NCI-H1436 (cell line): Measurements from ENCODE around the gene MRS2.

Experiments used
- DNase-seq: peaks from one replicate; lab custom pipeline; 2025; lab: John Stamatoyannopoulos, UW

MRS2 gene

DNA sequence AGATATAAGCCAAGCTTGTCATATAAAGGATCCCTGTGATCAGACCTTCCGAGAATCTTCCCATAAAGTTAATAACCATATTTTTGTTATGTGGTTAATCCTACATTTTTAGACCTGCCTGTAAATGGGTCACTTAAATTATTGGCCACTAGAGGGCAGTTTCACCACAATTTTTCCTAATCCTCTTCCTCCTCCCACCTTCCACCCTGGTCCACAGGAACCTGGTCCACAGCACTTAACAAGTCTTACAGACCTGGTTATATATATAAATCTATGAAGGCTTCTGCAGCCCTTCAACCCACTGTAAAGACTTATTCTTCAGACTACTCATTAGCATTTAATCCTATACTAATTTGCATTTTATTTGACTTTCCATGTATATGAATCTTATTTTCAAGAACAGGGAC lies 28.3 kb downstream of the MRS2 start:
- DNase-seq, result peak; percentile 38

DNA sequence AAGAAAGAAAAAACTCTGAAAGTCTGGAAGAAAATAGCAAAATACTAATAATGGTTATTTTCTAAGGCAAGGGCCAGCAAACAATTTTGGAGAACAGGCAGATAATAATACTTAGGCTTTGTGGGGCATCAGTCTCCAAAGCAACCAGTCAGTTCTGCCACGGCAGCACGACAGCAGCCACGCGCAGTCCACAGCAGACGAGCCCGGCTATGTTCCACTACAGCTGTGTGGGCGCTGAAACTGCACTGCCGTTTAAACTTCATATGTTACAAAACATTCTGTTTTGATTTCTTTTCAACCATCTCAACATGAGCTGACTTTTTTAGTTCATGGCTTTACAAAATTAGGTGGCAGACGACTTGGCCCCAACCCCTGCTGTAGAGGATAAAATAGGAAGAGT lies 29.9 kb downstream of the MRS2 start:
- DNase-seq, result no peak

DNA sequence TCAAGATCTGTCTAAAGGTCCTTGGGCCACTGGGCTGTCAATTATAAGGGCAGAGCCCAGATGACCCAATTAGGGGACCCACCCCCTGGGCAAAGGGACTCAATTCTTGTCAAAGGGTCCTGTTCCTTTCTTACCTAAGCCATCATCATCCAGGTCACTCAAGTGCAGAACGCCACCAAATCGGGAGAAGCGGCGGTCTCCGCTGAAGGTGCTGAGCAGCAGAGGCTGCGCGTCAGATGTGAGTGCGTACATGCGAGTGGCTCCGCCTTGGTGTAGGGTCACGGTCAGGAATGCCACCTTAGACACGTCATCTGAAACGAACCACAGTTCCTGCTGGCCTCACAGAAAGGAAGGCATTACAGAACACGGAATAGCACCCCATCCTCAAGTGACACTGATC lies 34.2 kb downstream of the MRS2 start:
- no peak for DNase-seq

DNA sequence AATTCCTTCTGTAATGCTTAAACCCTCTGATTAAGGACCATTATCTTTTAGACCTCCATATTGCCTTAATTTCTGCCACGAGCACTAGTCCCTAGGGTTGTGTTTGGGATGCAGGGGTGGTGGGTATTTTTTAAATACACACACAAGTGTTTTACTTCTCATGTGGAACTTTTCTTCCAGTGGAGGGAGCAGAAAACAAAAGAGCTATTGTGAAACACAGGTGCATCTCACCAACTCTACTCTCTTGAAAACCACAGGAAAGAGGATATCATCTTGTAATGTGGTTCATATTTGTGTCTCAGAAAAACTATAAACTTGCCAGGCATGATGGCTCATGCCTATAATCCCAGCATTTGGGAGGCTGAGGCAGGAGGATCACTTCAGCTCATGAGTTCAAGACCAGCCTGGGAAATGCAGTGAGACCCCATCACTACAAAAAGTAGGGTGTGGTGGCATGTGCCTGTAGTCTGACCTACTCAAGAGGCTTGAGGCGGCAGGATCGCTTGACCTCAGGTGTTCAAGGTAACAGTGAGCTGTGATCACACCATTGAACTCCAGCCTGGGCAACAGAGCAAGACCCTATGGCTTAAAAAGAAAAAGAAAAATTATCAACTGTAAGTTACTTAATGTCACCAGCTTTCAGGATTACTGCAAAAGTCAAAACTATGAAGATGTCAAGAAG lies 37.3 kb downstream of the MRS2 start:
- no peak for DNase-seq

DNA sequence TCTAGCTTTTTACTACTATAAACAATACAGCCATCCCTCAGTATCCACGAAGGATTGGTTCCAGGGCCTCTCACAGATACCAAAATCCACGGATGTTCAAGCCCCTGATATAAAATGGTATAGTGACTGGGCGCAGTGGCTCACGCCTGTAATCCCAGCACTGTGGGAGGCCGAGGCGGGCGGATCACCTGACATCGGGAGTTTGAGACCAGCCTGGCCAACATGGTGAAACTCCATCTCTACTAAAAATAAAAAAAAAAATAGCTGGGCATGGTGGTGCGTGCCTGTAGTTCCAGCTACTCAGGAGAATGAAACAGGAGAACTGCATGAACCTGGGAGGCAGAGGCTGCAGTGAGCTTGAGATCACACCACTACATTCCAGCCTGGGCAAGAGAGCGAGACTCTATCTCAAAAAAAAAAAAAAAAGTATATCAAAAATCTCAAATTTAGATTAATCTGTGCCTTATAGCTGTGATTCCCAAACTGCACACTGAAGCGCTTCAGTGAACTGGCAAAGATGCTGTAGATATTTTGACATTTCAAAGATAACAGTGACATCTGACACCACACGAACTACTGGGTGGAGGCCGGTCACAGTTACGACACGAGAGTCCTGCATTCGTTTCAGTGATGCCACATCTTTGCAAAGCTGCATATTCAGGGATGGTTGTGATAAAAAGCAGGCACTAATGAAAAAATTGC lies 38.3 kb downstream of the MRS2 start:
- DNase-seq, result no peak

DNA sequence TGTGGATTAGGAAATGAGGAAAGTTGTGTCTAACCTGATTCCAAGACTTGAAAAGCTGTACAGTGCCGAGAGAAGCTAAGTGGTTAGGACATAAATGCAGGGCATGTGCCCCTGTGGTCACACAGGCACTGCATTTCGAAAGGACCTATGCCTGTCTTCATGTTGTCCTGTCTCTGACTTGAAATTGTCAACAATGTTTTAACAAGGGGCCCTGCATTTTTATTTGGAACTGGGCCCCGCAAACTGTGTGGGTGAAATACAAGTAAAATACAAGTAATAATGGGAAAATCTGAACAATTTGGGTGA lies 38.8 kb downstream of the MRS2 start:
- no peak for DNase-seq

DNA sequence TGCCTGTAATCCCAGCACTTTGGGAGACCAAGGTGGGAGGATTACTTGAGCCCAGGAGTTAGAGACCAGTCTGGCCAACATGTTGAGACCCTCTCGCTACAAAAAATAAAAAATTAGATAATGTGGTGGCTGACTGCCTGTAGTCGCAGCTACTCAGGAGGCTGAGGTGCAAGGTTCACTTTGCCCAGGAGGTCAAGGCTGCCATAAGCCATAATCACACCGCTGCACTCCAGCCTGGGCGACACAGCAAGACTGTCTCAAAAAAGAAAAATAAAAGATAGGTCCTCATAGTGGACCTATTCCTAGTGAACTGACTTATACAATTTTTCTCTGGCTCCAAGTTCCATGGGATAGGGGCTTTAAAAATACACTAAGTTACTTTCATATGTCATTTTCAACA lies 41.9 kb downstream of the MRS2 start:
- DNase-seq, result no peak

DNA sequence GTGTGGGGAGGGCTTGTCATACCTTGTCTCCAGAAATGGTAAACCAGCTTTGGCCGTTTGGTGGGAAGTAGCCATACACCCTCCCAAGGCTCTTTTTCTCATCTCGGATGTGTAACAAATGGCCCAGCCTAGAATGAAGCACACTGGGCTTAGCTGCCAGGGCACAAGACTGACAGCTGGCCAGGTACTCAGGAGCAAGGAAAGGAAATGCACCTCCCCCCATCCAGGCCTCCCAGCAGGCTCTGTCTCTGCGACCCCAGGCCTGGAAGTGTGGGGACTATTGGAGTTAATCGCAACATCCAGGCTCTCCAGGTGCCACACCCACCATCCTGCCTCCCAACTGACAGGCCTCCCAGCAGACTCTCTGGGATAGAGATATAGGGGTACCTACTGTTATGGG lies 43.0 kb downstream of the MRS2 start:
- DNase-seq, result no peak

DNA sequence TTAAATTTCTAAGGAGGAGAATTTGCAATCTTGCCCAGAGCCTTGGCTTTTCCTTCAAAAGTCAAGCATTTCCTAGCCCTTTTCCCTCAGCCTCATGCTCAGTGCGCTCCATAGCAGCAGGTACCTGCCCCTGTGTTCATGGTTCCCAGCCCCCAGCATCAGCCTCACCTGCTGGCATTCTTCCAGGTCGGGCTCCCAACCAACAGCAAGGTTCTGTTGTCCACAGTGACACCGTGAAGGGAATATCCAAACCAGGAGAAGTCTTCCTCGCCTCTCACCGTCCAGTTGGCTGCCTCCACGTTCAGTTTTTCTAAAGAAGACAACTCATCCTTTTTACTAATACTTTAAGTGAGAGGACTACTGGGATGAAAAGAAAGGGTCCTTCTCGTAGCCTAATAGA lies 43.9 kb downstream of the MRS2 start:
- DNase-seq, result no peak

DNA sequence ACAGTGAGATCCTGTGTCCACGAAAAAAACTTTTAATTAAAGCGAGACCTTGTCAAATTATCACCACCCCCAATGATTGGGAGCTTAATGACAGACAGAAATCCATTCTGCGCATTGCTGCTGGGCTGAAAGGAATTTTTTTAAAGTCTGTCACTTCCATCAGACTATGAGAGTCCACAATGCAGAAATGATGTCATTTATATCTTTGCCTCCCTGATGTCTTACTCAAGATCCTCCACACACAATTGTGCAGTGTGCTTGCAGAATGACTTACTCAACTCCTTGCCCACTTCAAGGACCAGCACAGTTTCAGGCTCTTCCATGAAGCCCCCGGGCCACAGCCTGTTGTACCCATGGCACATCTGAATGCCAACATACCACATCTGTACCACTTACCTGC lies 45.7 kb downstream of the MRS2 start:
- no peak for DNase-seq

DNA sequence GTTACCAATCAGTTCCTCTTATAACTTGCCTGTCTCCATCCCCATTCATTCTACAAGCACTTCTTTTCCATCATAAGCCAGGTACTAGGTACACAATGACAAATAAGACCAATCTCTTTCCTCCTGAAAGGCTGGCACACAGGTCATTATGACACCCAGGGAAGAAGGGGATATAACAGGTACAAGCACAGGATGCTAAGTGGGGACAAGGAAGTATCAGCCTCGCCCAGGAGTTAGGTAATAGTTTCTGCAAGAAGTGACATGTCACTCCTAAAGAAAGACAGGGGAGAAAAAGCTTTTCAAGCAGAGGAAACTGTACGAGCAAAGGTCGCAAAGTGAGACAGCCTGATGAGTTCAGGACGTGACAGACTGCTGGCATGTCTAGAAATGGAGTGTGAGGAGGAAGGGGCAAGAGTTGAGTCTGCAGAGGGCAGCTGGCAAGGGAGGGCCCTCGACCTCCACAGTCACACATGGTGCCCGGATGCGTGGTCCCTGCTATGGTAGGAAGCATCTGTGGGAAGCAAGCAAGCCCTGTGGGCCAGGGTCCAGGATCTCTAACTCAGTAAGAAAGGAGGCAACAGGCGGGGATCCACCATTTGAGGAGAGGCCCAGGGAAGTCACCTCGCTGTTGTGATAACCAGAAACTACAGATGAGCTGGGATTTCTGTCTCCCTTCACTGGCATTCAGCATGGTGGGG lies 46.2 kb downstream of the MRS2 start:
- no peak for DNase-seq

DNA sequence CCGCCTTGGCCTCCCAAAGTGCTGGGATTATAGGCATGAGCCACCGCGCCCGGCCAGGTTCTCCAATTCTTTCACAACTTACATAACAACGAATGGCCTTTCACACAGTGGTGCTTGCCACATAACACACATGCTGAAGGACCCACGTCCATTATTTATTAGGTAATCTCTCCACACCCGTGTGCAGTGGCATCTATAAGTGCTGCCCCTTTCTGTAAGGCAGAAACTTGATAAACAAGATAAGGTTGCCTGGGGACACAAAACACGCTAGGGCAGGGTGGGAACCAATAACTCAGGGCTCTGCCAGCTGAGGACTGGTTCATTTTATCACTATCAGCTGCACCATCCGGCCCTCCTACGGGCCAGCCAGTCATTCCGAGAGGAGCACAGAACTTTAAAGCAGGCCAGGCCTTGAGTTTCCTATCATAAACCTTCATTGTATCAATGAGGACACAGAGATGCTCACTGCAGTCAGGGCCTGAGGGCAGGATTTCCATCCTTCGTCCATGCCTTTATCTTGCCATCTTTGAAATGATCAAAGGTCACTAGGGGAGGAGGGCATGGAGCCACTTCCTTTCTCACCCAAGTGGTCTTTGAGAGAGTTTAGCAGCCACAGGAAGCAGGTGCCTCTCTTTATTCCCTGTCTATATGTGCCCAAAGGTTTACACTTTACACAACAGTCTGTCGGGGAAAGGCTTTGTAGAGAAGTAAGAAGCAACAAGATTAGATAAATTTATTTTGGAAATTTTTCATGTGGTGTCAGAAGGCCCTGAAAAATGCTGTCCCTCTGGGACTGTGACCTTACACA lies 49.0 kb downstream of the MRS2 start:
- no peak for DNase-seq

DNA sequence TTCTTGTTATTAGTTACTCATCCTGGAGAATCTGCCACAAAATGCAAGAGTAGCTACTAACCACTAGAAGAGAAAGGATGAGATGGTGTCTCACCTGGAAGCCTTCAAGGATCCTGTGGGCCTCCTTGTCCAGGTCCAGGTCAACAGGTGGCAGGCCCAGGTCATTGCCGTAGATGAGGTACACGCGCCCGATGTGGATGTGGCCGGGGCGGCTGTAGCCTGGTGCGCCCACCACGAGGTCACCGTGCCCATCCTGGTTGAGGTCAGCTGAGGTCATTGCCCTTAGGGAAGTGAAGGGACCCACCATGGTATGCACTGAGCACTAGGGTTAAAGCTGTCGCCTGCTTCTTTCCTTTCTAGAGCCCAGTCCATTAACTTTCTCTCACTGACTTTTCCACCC lies 51.2 kb downstream of the MRS2 start:
- no peak for DNase-seq

DNA sequence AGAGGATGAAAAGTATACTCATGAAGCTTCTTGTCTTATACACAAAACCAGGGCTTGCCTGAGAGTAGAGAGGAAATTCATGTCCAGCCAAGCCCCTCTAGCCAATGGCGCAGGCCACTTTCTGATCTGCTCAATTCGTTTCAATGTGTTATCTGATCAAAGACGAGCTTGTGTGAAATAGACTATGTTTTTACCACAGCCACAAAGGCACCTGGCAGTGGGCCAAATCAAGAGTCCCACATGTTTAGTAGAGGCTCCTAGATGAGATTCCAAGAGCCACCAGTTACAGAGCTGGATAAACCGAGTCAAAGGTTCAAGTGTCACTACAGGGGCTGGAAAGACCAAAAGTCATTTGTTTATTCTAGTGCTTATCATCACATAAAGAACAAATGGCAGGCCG lies 51.7 kb downstream of the MRS2 start:
- DNase-seq, result no peak

DNA sequence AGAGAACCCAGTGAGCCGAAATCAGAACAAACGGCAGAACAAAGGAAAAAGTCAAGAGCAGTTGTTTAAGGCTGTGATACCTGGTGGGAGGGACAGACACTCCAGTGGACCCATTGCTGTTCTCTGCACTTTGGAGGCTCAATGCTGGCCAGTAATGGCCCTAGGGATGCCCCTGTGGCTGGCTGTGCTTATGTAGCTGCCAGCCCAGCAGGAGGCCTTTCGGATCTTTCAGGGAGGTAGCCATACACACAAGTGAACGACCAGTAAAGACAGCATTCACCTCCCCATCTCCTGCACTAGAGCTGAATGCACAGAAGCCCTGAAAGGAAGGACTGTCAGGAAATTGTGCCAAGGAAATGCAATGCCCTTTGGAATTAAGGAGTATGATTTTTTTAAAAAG lies 52.3 kb downstream of the MRS2 start:
- DNase-seq, result no peak

DNA sequence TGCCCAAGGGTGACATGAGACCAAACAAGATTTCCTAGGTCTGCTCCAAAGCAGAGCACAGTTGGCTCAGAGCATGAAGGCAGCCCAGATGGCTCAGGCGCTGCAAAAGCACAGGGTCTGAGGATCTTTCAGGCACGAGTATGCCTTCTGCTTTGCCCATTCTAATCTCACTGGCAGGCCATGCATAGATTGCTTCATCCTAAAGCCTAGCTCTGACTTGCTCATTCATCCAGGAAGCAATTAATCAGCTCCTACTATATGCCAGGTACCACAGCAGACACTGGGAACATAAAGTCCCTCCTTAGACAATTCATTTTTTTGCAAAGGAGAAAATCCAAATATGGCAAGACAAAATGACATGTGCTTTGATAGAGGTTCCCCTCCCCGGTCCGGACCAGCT lies 55.4 kb downstream of the MRS2 start:
- DNase-seq, result no peak

DNA sequence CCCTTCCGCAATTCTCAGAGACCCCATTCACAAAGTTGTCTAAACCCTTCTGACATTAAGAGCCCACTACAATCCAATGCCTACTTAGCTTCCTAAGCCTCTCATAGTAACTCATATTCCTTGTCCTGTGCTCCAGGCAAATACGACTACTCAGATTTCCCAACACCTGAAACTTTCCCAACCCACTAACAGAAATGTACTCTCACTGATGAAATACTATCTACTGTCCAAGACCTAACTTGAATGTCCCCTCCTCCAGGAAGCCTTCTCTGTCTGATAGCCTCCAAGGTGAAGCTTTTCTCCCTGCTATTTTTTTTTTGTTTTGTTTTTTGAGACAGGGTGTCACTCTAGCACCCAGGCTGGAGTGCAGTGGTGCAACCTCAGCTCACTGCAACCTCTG lies 56.2 kb downstream of the MRS2 start:
- DNase-seq, result no peak

DNA sequence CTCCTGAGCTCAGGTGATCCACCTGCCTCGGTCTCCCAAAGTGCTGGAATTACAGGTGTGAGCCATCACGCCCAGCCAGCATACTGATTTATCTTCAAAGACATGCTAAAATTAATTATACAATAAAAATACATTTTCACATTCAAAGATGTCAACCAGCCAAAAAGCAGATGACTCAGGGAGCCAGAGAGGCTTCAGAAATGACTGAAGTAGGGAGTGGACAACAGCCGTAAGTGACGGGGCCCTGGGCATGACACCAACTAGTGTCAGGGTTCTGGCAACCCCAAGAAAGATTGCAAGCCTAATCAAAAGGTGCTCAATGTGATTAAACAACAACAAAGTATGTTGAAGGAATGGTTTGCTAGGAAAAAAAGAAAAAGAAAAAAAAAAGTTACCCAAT lies 58.2 kb downstream of the MRS2 start:
- no peak for DNase-seq

DNA sequence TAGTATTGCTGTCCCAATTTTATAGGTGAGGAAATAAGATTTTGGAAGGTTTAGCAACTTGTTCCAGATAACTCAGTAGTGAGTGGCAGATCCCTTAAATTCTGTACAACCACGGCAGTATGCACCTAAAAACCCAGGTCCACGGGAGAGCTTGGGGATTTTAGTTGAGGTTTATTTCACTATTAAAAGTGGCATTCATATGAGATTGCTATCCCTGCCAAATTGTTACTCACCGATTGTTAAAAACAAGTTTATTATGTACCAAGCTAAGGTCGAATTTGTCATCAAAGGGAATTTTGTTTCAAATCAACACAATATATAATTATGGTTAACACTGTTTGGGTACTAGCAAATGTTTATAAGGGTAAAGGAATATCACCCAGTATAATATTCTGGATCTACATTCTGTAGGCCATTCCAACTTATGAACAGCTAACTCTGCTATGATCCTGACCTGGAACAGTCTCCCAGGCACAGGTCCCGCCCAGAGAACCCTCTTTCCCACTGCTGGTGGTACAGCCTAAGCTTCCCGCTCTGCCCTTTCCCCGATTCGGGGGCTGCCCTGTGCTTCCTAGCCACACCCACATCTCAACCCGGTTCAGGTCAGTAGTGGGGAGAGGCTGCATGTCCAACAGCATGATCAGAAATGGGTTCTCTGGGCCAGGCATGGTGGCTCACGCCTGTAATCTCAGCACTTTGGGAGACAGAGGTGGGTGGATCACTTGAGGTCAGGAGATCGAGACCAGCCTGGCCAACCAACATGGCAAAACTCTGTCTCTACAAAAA lies 61.7 kb downstream of the MRS2 start:
- DNase-seq, result no peak

DNA sequence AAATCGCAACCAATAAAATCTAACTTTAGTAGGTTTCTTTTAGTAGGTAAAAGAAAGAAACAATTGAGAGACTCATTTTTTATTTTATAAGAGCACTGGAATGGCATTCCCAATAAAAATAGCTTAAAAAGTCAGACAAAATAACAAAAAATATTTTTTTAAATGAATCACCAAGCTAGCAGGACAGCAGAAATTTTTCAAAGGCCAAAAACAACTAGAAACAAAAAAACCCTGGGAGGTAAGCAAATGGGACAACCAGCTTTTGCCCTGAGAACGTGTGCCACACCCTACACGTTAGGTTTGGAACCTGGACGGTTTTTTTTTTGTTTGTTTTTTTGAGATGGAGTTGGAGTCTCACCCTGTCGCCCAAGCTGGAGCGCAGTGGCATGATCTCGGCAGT lies 67.1 kb downstream of the MRS2 start:
- no peak for DNase-seq

DNA sequence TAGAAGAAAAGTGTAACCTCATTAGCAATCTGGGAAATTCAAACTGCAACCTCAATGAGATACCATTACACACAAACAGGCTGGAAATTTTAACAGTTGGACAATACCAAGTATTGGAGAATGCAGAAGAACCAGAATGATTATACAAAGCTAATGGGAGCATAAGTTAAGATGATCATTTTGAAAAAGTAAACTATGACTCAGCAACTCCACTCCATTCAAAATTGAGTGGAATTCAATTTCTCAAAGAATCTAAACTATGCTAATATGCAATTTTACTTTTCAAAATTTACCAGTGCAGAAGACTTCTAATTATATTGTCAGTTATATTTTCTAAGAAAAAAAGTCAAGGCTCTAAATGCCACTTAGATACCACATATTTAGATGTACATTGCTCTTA lies 69.4 kb downstream of the MRS2 start:
- no peak for DNase-seq
